Stimulated activated CD8-positive, alpha-beta memory T cell treated with anti-CD3 and anti-CD28 coated beads, Interleukin-4, amount 100 ng/mL, for 48 hours (primary cell): Measurements from ENCODE around the gene PLA2G4F.
A peak's percentile ranks its signal among the peaks of the same experiment; 100 is the strongest.

ENCODE experiments used
- DNase-seq: peaks from one replicate; pipeline ENCODE4 v3.0.0-alpha.2; 2020

PLA2G4F gene

GRCh38 chr15:42156243-42156922 lies at the start of gene PLA2G4F:
Gene PLA2G4F, minus strand, starts transcription at chr15:42156636. Its CDS starts 87 bp downstream, at chr15:42156549.
- no peak for DNase-seq

GRCh38 chr15:42203891-42204290 lies 47.5 kb upstream of the PLA2G4F start:
- DNase-seq: no peak

GRCh38 chr15:42202653-42203052 lies 46.2 kb upstream of the PLA2G4F start:
- no peak for DNase-seq

GRCh38 chr15:42201801-42202200 lies 45.4 kb upstream of the PLA2G4F start:
- DNase-seq: no peak

GRCh38 chr15:42199126-42199525 lies 42.7 kb upstream of the PLA2G4F start:
- DNase-seq: no peak

- DNase-seq: no peak
Measured at GRCh38 chr15:42198516-42198915, 42.1 kb upstream of the PLA2G4F start.

- DNase-seq: peak; percentile 35
Measured at GRCh38 chr15:42194513-42194912, 38.1 kb upstream of the PLA2G4F start.

GRCh38 chr15:42193383-42193782 lies 36.9 kb upstream of the PLA2G4F start:
- no peak for DNase-seq

GRCh38 chr15:42191610-42192346 lies 35.3 kb upstream of the PLA2G4F start:
- DNase-seq: no peak

- no peak for DNase-seq
Measured at GRCh38 chr15:42190370-42190769, 33.9 kb upstream of the PLA2G4F start.

GRCh38 chr15:42185801-42186200 lies 29.4 kb upstream of the PLA2G4F start:
- DNase-seq: no peak

- DNase-seq: no peak
Measured at GRCh38 chr15:42184736-42185135, 28.3 kb upstream of the PLA2G4F start.

GRCh38 chr15:42184296-42184695 lies 27.9 kb upstream of the PLA2G4F start:
- DNase-seq: no peak

- DNase-seq: no peak
Measured at GRCh38 chr15:42182961-42183360, 26.5 kb upstream of the PLA2G4F start.

- DNase-seq: no peak
Measured at GRCh38 chr15:42182328-42182886, 26.0 kb upstream of the PLA2G4F start.

- DNase-seq: no peak
Measured at GRCh38 chr15:42178056-42178455, 21.6 kb upstream of the PLA2G4F start.

GRCh38 chr15:42175671-42176070 lies 19.2 kb upstream of the PLA2G4F start:
- DNase-seq: no peak

GRCh38 chr15:42172475-42172874 lies 16.0 kb upstream of the PLA2G4F start:
- no peak for DNase-seq

- no peak for DNase-seq
Measured at GRCh38 chr15:42171795-42172194, 15.4 kb upstream of the PLA2G4F start.

GRCh38 chr15:42171122-42171521 lies 14.7 kb upstream of the PLA2G4F start:
- DNase-seq: no peak

- DNase-seq: no peak
Measured at GRCh38 chr15:42166225-42166940, 9.9 kb upstream of the PLA2G4F start.

GRCh38 chr15:42165106-42165505 lies 8.7 kb upstream of the PLA2G4F start:
- DNase-seq: no peak

GRCh38 chr15:42163947-42164550 lies 7.6 kb upstream of the PLA2G4F start:
- no peak for DNase-seq
